B cell (primary cell): ENCODE results near the gene NRGN.

ENCODE experiments used
- CTCF ChIP-seq: fragments of 200-600 bp; IDR thresholded peaks from one replicate; pipeline ENCODE4 v1.8.0; 2022; ENCODE audit warnings: antibody characterized with exemption, mild to moderate bottlenecking
- EZH2 ChIP-seq: IDR thresholded peaks from 2 replicates; pipeline ENCODE4 v1.6.1; 2012; ENCODE audit warnings: borderline replicate concordance, low read depth, mild to moderate bottlenecking, moderate library complexity, low read length; ENCODE audit not compliant: insufficient read depth, poor library complexity, severe bottlenecking

DNA sequence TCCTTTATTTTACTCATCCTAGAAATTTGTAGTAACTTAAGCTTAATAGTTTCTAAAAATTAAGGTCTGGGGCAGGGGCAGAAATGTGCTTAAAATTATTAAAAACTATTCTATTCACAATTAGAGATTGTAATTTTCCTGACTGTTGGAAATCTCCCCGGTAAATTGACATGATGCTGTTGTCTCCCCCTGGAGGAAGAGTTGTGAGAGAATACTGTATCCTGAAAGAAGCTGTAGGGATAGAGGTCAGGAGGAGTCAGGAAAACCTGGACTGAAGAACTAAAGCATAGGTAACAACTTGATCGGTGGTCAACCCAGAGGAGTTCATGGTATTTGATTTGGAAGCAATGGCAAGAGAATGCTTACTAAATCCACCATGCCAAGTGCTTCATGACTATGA is 38.5 kb downstream of the NRGN start:
- TF ChIP-seq CTCF (no peak), EZH2 (no peak)
